Parathyroid adenoma (tissue), 2 donors: ENCODE data around the gene OPCML.
A peak's percentile ranks its signal among the peaks of the same experiment; 100 is the strongest.

ENCODE experiments used
- H2AFZ ChIP-seq: fragments of 300-600 bp; sonication (generic); one replicate; pipeline ENCODE4 v1.7.0; 2017; ENCODE audit warnings: antibody characterized with exemption, mild to moderate bottlenecking
- H3K27ac ChIP-seq: fragments of 300-600 bp; sonication (generic); one replicate; pipeline ENCODE4 v1.7.0; 2017
- H3K27me3 ChIP-seq: fragments of 300-600 bp; sonication (generic); one replicate; pipeline ENCODE4 v1.7.0; 2017; ENCODE audit warnings: low read length; ENCODE audit not compliant: control insufficient read depth, insufficient read depth
- H3K36me3 ChIP-seq: fragments of 300-600 bp; sonication (generic); one replicate; pipeline ENCODE4 v1.7.0; 2017; ENCODE audit warnings: low read length; ENCODE audit not compliant: control insufficient read depth, insufficient read depth
- H3K4me1 ChIP-seq: fragments of 300-600 bp; sonication (generic); one replicate; pipeline ENCODE4 v1.7.0; 2017; ENCODE audit warnings: control low read depth
- H3K4me2 ChIP-seq: fragments of 300-600 bp; sonication (generic); one replicate; pipeline ENCODE4 v1.7.0; 2017; ENCODE audit warnings: low read length
- H3K4me3 ChIP-seq: fragments of 300-600 bp; sonication (generic); one replicate; pipeline ENCODE4 v1.7.0; 2017; ENCODE audit warnings: low read depth, low read length
- H3K79me2 ChIP-seq: fragments of 300-600 bp; sonication (generic); one replicate; pipeline ENCODE4 v1.7.0; 2017; ENCODE audit warnings: control low read depth
- H3K9ac ChIP-seq: fragments of 300-600 bp; sonication (generic); one replicate; pipeline ENCODE4 v1.7.0; 2017; ENCODE audit warnings: mild to moderate bottlenecking
- H3K9me3 ChIP-seq: fragments of 300-600 bp; sonication (generic); one replicate; pipeline ENCODE4 v1.7.0; 2017; ENCODE audit warnings: low read length; ENCODE audit not compliant: control insufficient read depth
- CTCF ChIP-seq: fragments of 300-600 bp; sonication (generic); IDR thresholded peaks from one replicate; pipeline ENCODE4 v1.7.0; 2017; ENCODE audit warnings: antibody characterized with exemption, mild to moderate bottlenecking
- donor health status: primary hyperparathyroidism.

Gene OPCML

GRCh38 chr11:132909021-132909606 is 623.2 kb downstream of the OPCML start:
- H3K27me3 ChIP-seq = no peaks in the 10 kb centered on the region
- H3K36me3 ChIP-seq = no peaks in the 10 kb centered on the region
- H3K9ac ChIP-seq = no peak overlapping the region
- peaks cover 5% of the 10 kb centered on the region for H3K4me1 ChIP-seq
- H3K27ac ChIP-seq = no peak overlapping the region
- H2AFZ ChIP-seq = no peak overlapping the region
- no peak for TF ChIP-seq CTCF
- no peak overlapping the region for H3K4me2 ChIP-seq
- H3K9me3 ChIP-seq = no peaks in the 10 kb centered on the region
- no peaks in the 10 kb centered on the region for H3K79me2 ChIP-seq
- no peak overlapping the region for H3K4me3 ChIP-seq

- Histone ChIP-seq H3K36me3 (no peaks in the 10 kb centered on the region), H3K4me1 (peaks cover 5% of the 10 kb centered on the region), H3K79me2 (no peaks in the 10 kb centered on the region), H2AFZ (no peak overlapping the region), H3K27me3 (no peaks in the 10 kb centered on the region), H3K9me3 (no peaks in the 10 kb centered on the region), H3K4me3 (no peak overlapping the region), H3K27ac (no peak overlapping the region), H3K4me2 (no peak overlapping the region), H3K9ac (no peak overlapping the region)
- no peak for TF ChIP-seq CTCF
Observed at GRCh38 chr11:132908414-132908810, 623.9 kb downstream of the OPCML start.

- Histone ChIP-seq H3K9me3 (no peaks in the 10 kb centered on the region), H3K9ac (no peak overlapping the region), H3K36me3 (no peaks in the 10 kb centered on the region), H3K4me3 (no peak overlapping the region), H3K79me2 (no peaks in the 10 kb centered on the region), H3K4me2 (no peak overlapping the region), H3K27ac (no peak overlapping the region), H2AFZ (no peak overlapping the region), H3K27me3 (no peaks in the 10 kb centered on the region), H3K4me1 (peaks cover 5% of the 10 kb centered on the region)
- no peak for TF ChIP-seq CTCF
Observed at GRCh38 chr11:132907651-132908413, 624.5 kb downstream of the OPCML start.

GRCh38 chr11:132904607-132905006 is 627.7 kb downstream of the OPCML start:
- Histone ChIP-seq H3K9ac (no peak overlapping the region), H3K4me1 (peaks cover 5% of the 10 kb centered on the region), H3K36me3 (no peaks in the 10 kb centered on the region), H3K4me3 (no peak overlapping the region), H3K27ac (no peak overlapping the region), H3K9me3 (no peaks in the 10 kb centered on the region), H2AFZ (peak overlapping the region; percentile 11), H3K79me2 (no peaks in the 10 kb centered on the region), H3K4me2 (no peak overlapping the region), H3K27me3 (no peaks in the 10 kb centered on the region)
- no peak for TF ChIP-seq CTCF

GRCh38 chr11:132904091-132904490 is 628.2 kb downstream of the OPCML start:
- H3K4me1 ChIP-seq = peaks cover 5% of the 10 kb centered on the region
- no peaks in the 10 kb centered on the region for H3K9me3 ChIP-seq
- H3K9ac ChIP-seq = no peak overlapping the region
- no peak overlapping the region for H3K4me2 ChIP-seq
- no peak overlapping the region for H2AFZ ChIP-seq
- H3K79me2 ChIP-seq = no peaks in the 10 kb centered on the region
- H3K36me3 ChIP-seq = no peaks in the 10 kb centered on the region
- no peak overlapping the region for H3K27ac ChIP-seq
- TF ChIP-seq CTCF = no peak
- no peak overlapping the region for H3K4me3 ChIP-seq
- H3K27me3 ChIP-seq = no peaks in the 10 kb centered on the region
